Measurements from ENCODE around the gene ELOA2. TPM values are rescaled to one million over a fixed set of nuclear protein-coding genes. Genes with fewer than 3 reads are reported as not detected.

The ELOA2 gene
- polyA plus RNA-seq (2012; ENCODE audit: insufficient read length, low read depth), result not detected

DNA sequence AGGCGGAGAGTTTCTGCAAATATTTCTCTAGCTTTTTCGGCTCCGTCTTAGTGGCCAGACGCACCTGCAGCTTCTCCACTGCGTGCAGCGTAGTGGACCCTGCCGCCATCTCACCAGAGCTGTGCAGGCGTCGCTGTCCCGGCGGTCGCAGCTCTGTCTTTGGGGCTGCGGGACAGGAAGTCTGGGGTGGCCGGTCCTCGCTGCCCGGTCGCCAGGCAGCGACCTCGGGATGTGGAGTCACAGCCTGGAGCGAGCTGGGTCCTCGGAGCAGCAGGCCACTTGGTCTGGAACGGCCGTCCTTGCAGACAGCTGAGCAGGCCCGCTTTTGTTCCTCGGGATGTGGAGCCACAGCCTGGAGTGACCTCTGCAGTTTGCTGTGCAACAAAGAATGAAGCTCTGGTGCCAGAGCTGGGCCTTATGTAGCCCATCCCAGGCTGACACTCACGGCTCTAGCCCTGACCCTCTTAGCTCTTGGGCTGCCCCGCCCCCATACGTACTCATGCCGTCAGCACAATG is at the start of gene ELOA2:
Gene ELOA2, minus strand, starts transcription at position 466 of the 516 bp plus-strand sequence. Its CDS starts 357 bp downstream, at position 109.
- TF ChIP-seq POLR2AphosphoS5 (IDR thresholded peaks at IDR 0.05; ENCODE audit: low read depth, low read length), result no peak
- TF ChIP-seq SIN3A (IDR thresholded peaks at IDR 0.05; ENCODE audit: borderline replicate concordance, insufficient read depth, low read length), result no peak
- no peak for TF ChIP-seq TAF1 (IDR thresholded peaks at IDR 0.05; ENCODE audit: borderline replicate concordance, insufficient read depth, low read length)
- no peak for TF ChIP-seq FOXP2 (optimal IDR thresholded peaks at IDR 0.05; ENCODE audit: borderline replicate concordance, extremely low read depth, extremely low read length, insufficient read depth)
- no peak for TF ChIP-seq REST (IDR thresholded peaks at IDR 0.05; ENCODE audit: insufficient read depth in 1 of 2, low read depth in 2 of 2, low read length in 2 of 2)

- TF ChIP-seq TAF1 (IDR thresholded peaks at IDR 0.05; ENCODE audit: borderline replicate concordance, insufficient read depth, low read length) (no peak), POLR2AphosphoS5 (IDR thresholded peaks at IDR 0.05; ENCODE audit: low read depth, low read length) (no peak), SIN3A (IDR thresholded peaks at IDR 0.05; ENCODE audit: borderline replicate concordance, insufficient read depth, low read length) (no peak), FOXP2 (optimal IDR thresholded peaks at IDR 0.05; ENCODE audit: borderline replicate concordance, extremely low read depth, extremely low read length, insufficient read depth) (no peak), REST (IDR thresholded peaks at IDR 0.05; ENCODE audit: insufficient read depth in 1 of 2, low read depth in 2 of 2, low read length in 2 of 2) (no peak)
Measured at GRCh38 chr18:47081578-47081977, 46.2 kb upstream of the ELOA2 start.

GRCh38 chr18:47080872-47081271 is 45.5 kb upstream of the ELOA2 start:
- TF ChIP-seq POLR2AphosphoS5 (IDR thresholded peaks at IDR 0.05; ENCODE audit: low read depth, low read length) (no peak), TAF1 (IDR thresholded peaks at IDR 0.05; ENCODE audit: borderline replicate concordance, insufficient read depth, low read length) (no peak), SIN3A (IDR thresholded peaks at IDR 0.05; ENCODE audit: borderline replicate concordance, insufficient read depth, low read length) (no peak), FOXP2 (optimal IDR thresholded peaks at IDR 0.05; ENCODE audit: borderline replicate concordance, extremely low read depth, extremely low read length, insufficient read depth) (no peak), REST (IDR thresholded peaks at IDR 0.05; ENCODE audit: insufficient read depth in 1 of 2, low read depth in 2 of 2, low read length in 2 of 2) (no peak)

DNA sequence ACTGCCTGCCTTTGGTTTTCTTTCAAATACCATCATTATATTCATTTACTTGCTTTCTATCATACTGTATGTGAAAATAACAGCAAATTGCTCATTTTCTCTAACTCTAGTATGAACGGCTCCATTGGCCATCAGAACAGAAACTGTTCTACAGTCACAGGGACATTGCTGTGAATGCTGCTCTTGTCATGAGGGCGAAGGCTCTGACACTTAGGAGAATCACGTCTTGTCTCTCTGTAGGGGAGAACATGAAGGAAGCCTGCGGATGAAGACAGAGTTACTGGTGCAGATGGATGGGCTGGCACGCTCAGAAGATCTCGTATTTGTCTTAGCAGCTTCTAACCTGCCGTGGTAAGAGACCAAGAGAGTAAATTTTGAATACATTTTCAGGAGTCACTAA is 41.7 kb upstream of the ELOA2 start:
- TF ChIP-seq SIN3A (IDR thresholded peaks at IDR 0.05; ENCODE audit: borderline replicate concordance, insufficient read depth, low read length) (no peak), TAF1 (IDR thresholded peaks at IDR 0.05; ENCODE audit: borderline replicate concordance, insufficient read depth, low read length) (no peak), REST (IDR thresholded peaks at IDR 0.05; ENCODE audit: insufficient read depth in 1 of 2, low read depth in 2 of 2, low read length in 2 of 2) (no peak)

Data from PFSK-1 (cell line).